Measurements from ENCODE around the gene CGNL1.

Gene CGNL1

DNA sequence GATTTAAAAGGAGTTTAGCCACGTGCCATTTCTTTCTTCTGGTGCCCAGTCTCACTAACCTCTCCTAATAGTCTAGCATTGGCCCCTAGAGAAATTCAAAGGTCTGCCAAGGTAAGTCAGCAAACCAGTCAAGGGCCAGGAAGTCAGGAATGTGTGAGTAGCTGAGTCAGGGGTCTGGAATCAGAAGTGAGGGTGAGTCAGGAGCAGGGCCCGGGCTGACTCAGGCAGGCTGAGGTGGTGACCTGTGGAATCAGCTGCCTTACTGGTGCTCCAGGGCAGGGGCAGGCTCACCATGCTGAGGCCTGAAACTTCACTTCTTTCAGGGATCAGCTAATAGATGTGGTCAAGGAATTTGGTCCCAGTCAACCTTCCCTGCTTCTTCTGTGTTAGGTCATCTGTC is 109.6 kb downstream of the CGNL1 start:
- DNase-seq (ENCODE audit: low read depth): peak; percentile 83

DNA sequence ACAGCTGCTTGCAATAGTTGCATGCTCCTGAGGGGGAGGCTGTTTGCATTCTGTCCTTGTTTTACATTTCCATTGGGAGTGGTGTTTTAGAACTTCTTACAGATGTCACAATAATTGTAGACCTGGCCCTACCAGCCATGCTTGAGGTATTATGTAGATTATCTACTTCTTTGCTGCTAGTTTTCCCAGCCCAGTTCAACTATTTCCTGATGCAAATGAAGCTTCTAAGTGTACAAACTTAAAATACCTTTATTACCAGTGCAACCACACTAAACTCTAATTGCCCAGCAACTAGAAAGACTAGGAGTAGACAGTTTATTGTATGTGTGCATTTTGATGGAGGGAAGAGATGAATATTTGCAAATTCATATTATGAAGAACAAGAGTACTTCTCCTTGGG is 110.5 kb downstream of the CGNL1 start:
- H3K4me3 ChIP-seq (ENCODE audit: control insufficient read depth, low read depth, low read length): no peak overlapping the region
- TF ChIP-seq, protein P1, sequence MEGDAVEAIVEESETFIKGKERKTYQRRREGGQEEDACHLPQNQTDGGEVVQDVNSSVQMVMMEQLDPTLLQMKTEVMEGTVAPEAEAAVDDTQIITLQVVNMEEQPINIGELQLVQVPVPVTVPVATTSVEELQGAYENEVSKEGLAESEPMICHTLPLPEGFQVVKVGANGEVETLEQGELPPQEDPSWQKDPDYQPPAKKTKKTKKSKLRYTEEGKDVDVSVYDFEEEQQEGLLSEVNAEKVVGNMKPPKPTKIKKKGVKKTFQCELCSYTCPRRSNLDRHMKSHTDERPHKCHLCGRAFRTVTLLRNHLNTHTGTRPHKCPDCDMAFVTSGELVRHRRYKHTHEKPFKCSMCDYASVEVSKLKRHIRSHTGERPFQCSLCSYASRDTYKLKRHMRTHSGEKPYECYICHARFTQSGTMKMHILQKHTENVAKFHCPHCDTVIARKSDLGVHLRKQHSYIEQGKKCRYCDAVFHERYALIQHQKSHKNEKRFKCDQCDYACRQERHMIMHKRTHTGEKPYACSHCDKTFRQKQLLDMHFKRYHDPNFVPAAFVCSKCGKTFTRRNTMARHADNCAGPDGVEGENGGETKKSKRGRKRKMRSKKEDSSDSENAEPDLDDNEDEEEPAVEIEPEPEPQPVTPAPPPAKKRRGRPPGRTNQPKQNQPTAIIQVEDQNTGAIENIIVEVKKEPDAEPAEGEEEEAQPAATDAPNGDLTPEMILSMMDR (conservative IDR thresholded peaks at IDR 0.05; ENCODE audit: control insufficient read depth, insufficient read depth, low read depth, low read length): no peak
- no peak for DNase-seq (ENCODE audit: low read depth)

More for the DNA sequence above, 109.6 kb downstream of the CGNL1 start:
- TF ChIP-seq, protein P1 (conservative IDR thresholded peaks at IDR 0.05; ENCODE audit: control insufficient read depth, insufficient read depth, low read depth, low read length): no peak
- H3K4me3 ChIP-seq (ENCODE audit: control insufficient read depth, low read depth, low read length): no peak overlapping the region

DNA sequence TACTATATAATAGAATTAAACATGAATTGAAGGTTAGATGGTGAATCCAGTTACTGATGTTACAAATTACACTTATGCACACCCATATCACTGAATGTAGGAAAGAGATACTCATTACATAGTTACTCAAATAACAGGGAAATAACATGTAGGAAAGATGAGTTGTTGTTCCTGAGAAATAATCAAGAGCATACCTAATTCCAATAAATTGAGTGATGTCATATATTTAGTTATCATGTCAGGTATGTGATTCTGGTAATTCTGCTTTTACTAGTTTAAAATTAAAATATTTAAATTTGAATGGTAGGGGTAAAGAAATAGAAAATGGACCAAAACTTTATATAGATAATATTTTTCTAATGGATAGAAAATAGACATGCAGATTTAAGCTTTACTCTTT is 112.8 kb downstream of the CGNL1 start:
- DNase-seq (ENCODE audit: low read depth): no peak
- TF ChIP-seq, protein P1 (conservative IDR thresholded peaks at IDR 0.05; ENCODE audit: control insufficient read depth, insufficient read depth, low read depth, low read length): no peak
- no peak overlapping the region for H3K4me3 ChIP-seq (ENCODE audit: control insufficient read depth, low read depth, low read length)

DNA sequence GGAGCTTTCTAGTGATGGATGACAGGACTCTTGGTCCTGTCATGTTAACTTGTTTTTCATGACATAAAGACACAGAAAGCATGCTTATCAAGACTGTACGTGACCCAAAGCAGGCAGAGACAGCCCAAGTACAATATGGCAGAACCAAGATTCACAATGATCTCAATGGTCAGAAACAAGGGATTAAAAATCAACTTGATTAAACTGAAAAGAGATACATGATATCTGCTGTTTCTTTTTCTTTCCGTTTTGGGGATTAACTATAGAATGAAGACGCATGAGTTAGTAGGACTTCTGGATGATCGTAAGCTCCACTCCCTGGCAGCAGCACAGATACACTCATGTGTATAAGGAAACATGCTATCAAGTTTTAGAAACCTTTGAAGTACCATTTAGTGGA is 117.0 kb downstream of the CGNL1 start:
- TF ChIP-seq, protein P1 (conservative IDR thresholded peaks at IDR 0.05; ENCODE audit: control insufficient read depth, insufficient read depth, low read depth, low read length): no peak
- no peak overlapping the region for H3K4me3 ChIP-seq (ENCODE audit: control insufficient read depth, low read depth, low read length)
- no peak for DNase-seq (ENCODE audit: low read depth)

DNA sequence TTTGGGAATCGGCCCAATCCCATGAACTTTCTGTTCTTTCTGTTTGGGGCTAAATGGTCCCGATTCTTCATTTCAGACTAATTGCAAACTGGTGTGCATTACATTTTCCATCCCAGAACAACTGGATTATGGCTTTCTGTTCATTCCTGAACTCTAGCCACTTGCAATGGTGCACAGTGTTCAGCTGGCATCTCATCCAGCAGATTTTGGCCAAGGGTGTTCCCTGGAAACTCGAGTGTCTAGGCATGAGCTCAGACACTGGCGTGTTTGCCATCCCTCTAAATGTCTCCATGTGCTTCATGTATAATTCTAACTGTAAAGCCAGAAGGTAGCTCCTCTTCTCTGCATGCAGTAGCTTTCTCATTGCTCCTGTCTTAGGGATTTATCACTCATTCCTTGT is 118.3 kb downstream of the CGNL1 start:
- no peak for DNase-seq (ENCODE audit: low read depth)
- H3K4me3 ChIP-seq (ENCODE audit: control insufficient read depth, low read depth, low read length): no peak overlapping the region
- TF ChIP-seq, protein P1 (conservative IDR thresholded peaks at IDR 0.05; ENCODE audit: control insufficient read depth, insufficient read depth, low read depth, low read length): no peak

DNA sequence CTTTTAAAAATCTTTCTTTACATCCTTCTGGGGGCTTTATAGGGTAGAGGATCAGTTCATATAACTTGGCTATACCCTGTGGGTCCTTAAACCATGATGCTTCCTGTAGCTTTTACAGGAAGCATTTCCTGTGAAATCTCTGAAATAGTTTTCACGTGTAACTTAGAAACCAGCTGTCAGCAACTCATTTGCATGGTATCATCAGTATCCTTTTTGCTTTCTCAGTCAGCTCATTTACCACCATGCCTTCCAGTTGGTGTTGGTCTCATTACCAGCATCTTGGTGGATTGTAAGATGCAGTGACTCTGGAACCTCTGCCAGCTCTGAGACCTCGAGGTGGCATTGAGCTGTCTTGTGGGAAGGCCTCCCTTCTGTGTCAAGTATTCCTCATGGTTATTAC is 118.7 kb downstream of the CGNL1 start:
- TF ChIP-seq, protein P1 (conservative IDR thresholded peaks at IDR 0.05; ENCODE audit: control insufficient read depth, insufficient read depth, low read depth, low read length): no peak
- no peak overlapping the region for H3K4me3 ChIP-seq (ENCODE audit: control insufficient read depth, low read depth, low read length)
- DNase-seq (ENCODE audit: low read depth): no peak

DNA sequence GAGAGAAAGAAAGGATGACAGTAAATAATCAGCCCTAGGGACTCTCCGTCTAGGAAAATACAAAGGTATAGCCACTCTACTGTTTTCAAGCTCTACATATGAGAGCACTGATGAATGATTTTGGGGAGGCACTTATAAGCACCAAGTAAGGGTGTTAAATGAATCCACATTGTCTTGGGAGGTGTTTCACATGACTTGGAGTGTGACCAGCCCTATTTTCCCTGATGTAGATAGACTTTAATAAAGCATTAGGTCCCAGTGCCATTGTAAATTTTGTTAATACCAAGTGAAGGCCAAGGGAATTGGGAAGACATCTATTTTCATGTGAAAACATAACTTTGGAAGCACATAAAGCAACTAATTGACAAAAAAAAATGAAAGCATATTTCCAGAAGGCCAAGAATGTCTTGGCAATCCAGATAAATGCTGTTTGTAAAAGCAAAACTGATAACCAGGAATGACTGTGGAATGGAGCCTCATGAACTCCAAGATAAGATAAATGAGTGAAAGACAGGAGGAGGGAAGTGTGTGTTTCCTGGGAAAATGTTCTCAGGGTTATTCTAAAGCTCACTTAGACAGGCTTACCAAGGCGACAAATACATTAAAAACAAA is 119.4 kb downstream of the CGNL1 start:
- no peak for DNase-seq (ENCODE audit: low read depth)
- H3K4me3 ChIP-seq (ENCODE audit: control insufficient read depth, low read depth, low read length): no peak overlapping the region
- TF ChIP-seq, protein P1 (conservative IDR thresholded peaks at IDR 0.05; ENCODE audit: control insufficient read depth, insufficient read depth, low read depth, low read length): no peak
